HL-60/S4 (cell line): ENCODE results near the gene RASGRP1.
"Not testable (repeated sequence)": the region's sequence is repeated elsewhere in the genome, so short reads cannot be mapped to it uniquely, and the experiment has no call there.

Experiments used
- in situ Hi-C: fragments of 300-500 bp; cut with MboI; formaldehyde crosslinking; loops from 2 replicates; pipeline ENCODE4 v1.14.3; 2022; ENCODE audit warnings: low sequenced_read_pairs

Gene RASGRP1

GRCh38 chr15:38564557-38565286 is at the start of gene RASGRP1:
Gene RASGRP1, minus strand, starts transcription at chr15:38564814. Its CDS starts 186 bp downstream, at chr15:38564628.
- in situ Hi-C loops, result no loop called here

- in situ Hi-C loops, result no loop called here
These were observed 48.5 kb upstream of the RASGRP1 start for GRCh38 chr15:38613085-38613484.

- in situ Hi-C loops, result no loop called here
These were observed 47.7 kb upstream of the RASGRP1 start for GRCh38 chr15:38612159-38612863.

- in situ Hi-C loops, result no loop called here
These were observed 46.6 kb upstream of the RASGRP1 start for GRCh38 chr15:38611228-38611627.

GRCh38 chr15:38610748-38611147 is 46.1 kb upstream of the RASGRP1 start:
- in situ Hi-C loops, result no loop called here

GRCh38 chr15:38609097-38609738 is 44.6 kb upstream of the RASGRP1 start:
- in situ Hi-C loops, result no loop called here

GRCh38 chr15:38608682-38609081 is 44.1 kb upstream of the RASGRP1 start:
- in situ Hi-C loops, result no loop called here

GRCh38 chr15:38605744-38606143 is 41.1 kb upstream of the RASGRP1 start:
- in situ Hi-C loops, result no loop called here

- in situ Hi-C loops, result no loop called here
These were observed 39.1 kb upstream of the RASGRP1 start for GRCh38 chr15:38603672-38604071.

GRCh38 chr15:38602910-38603670 is 38.5 kb upstream of the RASGRP1 start:
- in situ Hi-C loops, result no loop called here

GRCh38 chr15:38600236-38600635 is 35.6 kb upstream of the RASGRP1 start:
- in situ Hi-C loops, result no loop called here

- in situ Hi-C loops, result no loop called here
These were observed 34.1 kb upstream of the RASGRP1 start for GRCh38 chr15:38598749-38599148.

- in situ Hi-C loops, result no loop called here
These were observed 32.7 kb upstream of the RASGRP1 start for GRCh38 chr15:38597219-38597800.

GRCh38 chr15:38593524-38593923 is 28.9 kb upstream of the RASGRP1 start:
- in situ Hi-C loops, result no loop called here

GRCh38 chr15:38589502-38589901 is 24.9 kb upstream of the RASGRP1 start:
- in situ Hi-C loops, result no loop called here

GRCh38 chr15:38588672-38589071 is 24.1 kb upstream of the RASGRP1 start:
- in situ Hi-C loops, result no loop called here

- in situ Hi-C loops, result no loop called here
These were observed 22.6 kb upstream of the RASGRP1 start for GRCh38 chr15:38587214-38587613.

- in situ Hi-C loops, result not testable (repeated sequence)
These were observed 21.4 kb upstream of the RASGRP1 start for GRCh38 chr15:38586005-38586404.

GRCh38 chr15:38578626-38579025 is 14.0 kb upstream of the RASGRP1 start:
- in situ Hi-C loops, result no loop called here

- in situ Hi-C loops, result no loop called here
These were observed 12.9 kb upstream of the RASGRP1 start for GRCh38 chr15:38577424-38577987.
